NCI-H526 treated with DMSO at 0.1 percent for 48 hours (cell line): ENCODE results near the gene ARSG.
"Not testable (repeated sequence)": the region's sequence is repeated elsewhere in the genome, so short reads cannot be mapped to it uniquely, and the experiment has no call there.

Experiments
- DNase-seq: peaks from one replicate; lab custom pipeline; 2025; lab: John Stamatoyannopoulos, UW

Gene ARSG

DNA sequence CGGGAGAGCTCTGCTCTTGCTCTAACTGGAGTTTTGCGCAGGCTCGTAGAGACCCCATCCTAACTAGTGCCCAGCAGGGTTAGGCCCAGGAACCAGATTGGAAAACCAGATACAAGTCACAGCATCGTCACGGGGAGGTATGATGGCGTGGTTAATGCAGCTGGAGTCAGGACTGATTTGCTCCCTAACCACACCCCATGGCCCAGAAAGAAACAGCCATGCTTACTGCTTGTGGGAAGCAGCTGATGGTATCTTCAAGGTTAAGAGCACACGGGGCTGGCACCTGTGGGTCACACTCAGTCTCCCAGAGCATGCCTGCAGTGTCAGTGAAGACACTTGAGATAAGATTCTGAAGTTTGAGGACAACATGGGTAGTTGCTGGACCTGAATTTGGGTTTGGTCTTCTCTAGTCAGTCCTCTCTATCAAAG is 105.8 kb downstream of the ARSG start:
- DNase-seq = no peak

DNA sequence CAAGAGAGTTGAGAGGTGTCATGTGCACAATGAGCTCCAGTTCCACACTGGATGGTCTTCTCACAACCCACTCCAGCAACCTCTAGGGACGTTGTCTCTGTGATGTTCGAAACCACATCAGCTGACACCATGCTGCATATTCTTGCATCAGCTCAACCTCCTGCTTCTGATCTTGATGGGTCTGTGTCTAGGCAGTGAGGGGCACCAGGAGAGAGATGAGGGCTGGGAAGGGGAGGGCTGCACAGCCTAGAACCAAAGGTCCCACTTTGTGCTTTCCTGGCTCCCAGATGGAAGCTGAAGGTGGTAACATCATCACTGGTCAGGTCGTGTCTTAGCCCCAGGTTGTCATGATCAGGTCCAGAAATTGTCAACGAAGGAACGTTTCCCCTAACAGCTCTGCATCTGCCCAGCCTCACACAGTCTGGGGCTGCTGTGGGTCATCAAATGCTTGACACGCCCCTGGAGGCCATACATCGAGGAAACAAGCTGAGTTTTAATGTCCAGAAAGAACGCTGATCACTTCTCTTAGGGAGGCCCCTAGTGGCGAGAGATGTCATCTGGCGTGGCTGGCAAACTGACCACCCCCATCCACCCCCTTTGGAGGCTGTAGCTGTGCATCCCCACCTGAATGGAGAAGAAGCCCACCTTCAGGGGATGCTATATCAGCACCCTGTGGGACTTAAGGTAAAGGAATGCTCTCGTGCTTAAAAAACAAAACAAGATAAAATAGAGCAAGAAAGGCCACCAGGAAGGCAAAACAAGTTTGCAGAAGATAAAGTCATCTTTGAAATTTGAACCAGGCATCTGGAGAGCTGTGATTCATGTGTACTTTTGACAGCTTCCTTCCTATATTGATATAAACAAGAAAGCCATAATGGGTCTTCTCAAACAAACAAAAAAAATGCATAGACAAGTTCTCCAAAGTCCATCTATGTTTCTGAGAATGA is 107.7 kb downstream of the ARSG start:
- DNase-seq = peak; percentile 39

DNA sequence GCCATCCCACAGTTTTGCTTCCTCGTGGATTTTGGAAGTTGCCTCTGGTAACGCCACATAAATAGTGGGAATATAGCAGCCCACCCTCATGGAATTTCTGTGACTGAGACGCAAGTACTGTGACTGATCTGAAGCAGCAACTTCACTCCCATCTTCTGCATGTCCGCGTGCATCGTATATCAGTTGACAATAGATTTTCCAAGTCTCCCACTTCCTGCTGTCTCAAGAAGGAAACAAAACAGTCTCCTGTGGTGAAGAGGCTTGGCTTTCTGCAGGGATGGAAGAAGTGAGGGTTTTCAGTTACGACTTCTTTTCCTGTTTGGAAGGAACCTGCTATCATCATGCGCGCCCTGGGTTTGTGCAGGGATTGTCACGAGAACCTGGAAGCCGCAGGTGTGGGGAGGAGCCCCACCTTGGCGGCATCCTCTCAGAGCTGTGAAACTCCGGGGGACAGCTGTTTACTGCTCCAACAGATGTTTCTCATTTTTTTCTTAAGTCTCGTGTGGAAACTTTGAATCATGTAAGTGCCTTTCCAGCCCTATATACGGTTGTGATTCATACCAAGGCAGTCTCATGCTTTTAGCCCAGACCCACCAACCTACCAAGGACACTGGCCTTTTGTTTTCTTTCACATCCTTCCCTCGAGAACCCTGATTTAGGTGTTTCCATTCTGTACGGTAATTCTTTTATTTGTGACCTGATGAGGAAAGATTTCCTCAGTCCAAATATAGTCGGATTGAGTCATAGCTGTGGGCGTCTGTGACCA is 108.5 kb downstream of the ARSG start:
- DNase-seq = no peak

DNA sequence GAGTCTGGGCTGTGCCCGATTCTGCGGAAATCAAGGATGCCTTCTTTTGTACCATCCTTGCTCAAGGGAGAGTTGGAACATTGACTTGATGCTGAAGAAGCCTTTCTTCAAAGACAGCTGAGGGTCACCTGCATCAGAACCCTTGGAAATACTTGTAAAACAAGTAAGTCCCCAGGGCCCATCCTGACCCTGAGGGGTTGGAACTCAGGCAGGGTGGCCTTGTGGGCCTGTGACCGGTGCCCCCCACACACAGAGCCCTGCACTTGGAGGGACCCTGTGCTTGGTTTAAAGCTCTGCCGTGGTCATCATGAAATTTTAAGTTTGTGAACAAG is 109.1 kb downstream of the ARSG start:
- no peak for DNase-seq

DNA sequence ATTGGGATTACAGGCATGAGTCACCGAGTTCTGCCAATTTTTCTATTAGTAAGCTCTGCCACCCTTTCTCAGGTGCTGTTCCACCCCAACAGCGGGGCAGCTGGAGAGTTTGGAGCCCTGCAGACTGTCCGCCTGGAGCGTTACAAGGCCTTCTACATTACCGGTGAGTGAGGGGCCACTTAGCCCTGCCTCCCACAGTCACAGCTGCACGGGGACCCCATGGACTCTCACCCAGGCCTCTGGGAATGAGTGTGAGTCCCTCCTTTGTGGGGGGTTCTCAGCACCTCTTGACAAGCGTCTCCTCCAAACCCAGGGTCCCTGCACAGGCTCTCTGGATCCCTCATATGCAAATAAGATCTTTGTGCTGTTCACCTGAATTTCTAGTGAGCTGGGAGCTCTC is 110.0 kb downstream of the ARSG start:
- DNase-seq = no peak

DNA sequence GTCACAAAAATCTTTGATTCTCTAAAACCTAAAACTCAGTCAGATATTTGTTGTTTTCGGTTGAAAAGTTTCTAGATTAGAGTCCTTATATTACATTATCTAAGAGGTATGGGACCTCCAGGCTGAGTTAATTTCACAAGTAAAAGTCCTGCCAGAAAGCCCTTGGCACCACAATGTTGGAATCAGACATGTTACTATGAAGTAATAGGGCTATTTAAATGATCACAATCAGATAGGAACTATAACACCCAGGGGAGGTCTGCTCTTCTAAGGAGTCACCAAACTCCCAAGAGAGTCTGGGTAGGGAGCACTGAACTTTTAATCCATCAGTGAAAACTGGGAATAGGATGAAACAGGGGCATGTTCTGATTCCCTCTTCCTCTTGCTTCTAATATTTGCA is 111.8 kb downstream of the ARSG start:
- no peak for DNase-seq

DNA sequence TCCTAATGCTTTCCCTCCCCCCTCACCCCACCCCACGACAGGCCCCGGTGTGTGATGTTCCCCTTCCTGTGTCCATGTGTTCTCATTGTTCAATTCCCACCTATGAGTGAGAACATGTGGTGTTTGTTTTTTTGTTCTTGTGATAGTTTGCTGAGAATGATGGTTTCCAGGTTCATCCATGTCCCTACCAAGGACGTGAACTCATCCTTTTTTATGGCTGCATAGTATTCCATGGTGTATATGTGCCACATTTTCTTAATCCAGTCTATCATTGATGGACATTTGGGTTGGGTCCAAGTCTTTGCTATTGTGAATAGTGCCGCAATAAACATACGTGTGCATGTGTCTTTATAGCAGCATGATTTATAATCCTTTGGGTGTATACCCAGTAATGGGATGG is 112.5 kb downstream of the ARSG start:
- not testable (repeated sequence) for DNase-seq

DNA sequence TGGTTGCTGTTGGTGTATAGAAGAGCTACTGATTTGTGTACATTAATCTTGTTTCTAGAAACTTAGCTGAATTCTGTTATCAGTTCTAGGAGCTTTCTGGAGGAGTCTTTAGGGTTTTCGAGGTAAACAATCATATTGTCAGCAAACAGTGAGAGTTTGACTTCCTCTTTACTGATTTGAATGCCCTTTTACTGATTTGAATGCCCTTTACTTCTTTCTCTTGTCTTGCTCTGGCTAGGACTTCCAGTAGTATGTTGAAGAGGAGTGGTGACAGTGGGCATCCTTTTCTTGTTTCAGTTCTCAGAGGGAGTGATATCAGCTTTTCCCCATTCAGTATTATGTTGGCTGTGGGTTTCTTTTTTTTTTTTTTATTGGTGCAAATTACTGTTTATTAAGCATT is 116.4 kb downstream of the ARSG start:
- not testable (repeated sequence) for DNase-seq

DNA sequence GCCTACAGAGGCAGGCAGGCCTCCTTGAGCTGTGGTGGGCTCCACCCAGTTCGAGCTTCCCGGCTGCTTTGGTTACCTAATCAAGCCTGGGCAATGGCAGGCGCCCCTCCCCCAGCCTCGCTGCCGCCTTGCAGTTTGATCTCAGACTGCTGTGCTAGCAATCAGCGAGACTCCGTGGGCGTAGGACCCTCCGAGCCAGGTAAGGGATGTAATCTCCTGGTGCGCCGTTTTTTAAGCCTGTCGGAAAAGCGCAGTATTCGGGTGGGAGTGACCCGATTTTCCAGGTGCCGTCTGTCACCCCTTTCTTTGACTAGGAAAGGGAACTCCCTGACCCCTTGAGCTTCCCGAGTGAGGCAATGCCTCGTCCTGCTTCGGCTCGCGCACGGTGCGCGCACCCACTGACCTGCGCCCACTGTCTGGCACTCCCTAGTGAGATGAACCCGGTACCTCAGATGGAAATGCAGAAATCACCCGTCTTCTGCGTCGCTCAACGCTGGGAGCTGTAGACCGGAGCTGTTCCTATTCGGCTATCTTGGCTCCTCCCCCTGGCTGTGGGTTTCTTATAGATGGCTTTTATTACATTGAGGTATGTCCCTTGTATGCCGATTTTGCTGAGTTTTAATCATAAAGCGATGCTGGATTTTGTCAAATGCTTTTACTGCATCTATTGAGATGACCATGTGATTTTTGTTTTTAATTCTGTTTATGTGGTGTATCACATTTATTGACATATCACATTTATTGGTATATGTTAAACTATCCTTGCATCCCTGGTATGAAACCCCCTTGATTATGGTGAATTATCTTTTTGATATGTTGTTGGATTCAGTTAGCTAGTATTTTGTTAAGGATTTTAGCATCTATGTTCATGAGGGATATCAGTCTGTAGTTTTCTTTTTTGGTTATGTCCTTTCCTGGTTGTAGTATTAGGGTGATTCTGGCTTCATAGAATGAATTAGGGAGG is 122.6 kb downstream of the ARSG start:
- DNase-seq = peak; percentile 18

DNA sequence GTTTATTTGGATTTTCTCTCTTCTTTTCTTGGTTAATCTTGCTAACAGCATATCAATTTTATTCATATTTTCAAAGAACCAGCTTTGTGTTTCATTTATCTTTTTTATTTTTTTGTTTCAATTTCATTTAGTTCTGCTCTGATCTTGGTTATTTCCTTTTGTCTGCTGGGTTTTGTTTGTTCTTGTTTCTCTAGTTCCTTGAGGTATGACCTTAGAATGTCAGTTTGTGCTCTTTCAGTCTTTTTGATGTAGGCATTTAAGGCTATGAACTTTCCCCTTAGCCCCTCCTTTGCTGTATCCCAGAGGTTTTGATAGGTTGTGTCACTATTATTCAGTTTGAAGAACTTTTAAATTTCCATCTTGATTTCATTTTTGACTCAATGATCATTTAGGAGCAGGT is 123.6 kb downstream of the ARSG start:
- DNase-seq = not testable (repeated sequence)

DNA sequence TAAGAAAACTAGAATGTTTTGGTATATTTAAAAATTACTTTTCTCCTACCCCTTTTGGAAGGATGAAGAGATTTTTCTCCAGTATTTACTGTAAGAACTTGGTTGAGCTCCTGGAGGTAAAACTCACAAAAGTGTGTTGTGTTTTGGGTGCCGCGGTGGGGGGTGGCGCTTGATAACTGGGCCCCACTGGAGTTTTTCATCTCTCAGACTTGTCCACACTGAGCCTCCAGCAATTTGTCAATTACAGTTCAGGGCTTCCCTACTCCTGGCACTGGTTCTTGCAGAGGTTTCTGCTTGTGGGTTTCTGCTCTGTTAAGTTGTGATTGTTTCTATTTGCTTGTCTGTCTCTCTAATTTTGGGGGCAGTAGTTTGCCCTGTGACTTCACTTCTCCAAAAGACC is 126.0 kb downstream of the ARSG start:
- DNase-seq = no peak

DNA sequence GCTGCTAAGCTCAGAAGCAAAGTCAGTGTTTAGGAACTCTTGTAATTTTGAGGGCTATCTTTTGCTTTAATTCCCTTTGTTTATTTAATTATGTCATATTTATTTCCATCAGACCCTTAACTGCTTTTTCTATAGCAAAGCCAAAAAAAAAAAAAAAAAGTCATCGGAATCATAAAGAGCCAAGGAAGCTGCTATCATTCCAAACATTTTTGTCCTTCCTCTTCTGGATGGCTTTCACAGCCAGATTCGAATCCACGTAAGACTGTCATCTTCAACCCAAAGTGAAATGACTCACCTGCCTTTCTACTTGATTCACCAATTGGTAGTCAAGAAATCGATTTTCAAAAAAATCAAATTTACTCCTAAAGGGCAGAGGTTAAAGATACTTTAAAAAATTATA is 127.6 kb downstream of the ARSG start:
- DNase-seq = no peak

DNA sequence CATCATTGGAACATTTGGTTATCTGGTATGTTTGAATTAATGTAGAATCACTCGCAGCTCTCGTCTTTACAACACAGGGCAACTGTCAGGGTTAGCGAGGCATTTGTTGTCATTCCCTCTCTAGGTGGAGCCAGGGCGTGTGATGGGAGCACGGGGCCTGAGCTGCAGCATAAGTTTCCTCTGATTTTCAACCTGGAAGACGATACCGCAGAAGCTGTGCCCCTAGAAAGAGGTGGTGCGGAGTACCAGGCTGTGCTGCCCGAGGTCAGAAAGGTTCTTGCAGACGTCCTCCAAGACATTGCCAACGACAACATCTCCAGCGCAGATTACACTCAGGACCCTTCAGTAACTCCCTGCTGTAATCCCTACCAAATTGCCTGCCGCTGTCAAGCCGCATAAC is 128.8 kb downstream of the ARSG start:
- no peak for DNase-seq

DNA sequence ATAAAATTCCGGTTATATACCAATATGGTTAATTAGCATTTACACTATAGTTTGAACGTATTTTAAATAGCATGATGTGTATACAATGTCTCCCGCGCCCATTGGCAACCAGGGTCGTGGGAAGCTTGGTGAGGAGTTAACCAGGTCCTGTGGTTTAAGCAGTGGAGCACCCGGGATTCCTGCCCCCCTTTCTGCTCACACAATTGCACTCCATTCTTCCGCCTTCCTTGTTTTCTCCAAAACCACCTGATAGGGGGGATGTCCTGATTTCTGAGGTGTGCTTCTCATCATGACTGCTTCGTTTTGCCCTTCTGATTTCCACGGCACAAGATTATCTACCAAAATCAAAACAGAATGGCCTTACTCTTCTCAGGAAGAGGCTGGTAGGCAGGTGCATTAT is 130.2 kb downstream of the ARSG start:
- no peak for DNase-seq

DNA sequence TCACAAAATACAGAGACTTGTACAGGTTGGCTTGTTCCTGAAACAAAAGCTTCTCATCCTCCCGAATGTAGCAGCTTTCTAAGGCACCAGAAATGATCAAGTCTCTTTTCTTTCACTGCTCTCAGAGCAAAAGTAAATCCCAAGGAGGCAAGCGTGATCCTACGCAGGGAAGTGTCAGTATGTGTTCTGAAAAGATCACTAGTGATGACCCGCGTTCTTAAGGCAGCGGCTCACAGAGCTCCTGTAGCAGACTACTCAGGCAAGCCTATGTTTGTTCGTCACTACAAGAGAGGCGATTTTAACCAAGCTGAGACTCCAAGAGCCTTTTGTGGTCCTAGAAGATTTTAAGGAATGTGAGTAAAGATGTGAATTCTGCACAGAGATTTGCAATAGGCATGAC is 131.5 kb downstream of the ARSG start:
- DNase-seq = no peak

DNA sequence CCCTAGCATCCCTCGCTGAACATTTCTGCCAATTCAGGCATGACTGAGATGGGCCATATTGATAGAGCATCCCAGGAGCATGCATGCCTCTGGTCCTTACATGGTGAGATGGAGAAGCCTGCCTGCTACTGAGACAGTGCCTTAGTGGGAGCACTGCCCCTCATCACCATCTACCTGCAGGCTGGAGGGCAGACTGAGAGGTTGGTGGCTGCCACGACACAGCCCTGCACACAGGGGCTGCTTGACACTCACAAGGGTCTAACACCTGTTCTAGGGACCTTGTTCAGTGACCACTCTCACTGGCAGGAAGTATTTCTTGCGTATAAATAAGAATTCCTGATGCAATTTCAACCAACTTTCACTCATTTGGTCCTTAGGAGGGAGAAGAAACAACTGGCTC is 132.0 kb downstream of the ARSG start:
- DNase-seq = no peak

DNA sequence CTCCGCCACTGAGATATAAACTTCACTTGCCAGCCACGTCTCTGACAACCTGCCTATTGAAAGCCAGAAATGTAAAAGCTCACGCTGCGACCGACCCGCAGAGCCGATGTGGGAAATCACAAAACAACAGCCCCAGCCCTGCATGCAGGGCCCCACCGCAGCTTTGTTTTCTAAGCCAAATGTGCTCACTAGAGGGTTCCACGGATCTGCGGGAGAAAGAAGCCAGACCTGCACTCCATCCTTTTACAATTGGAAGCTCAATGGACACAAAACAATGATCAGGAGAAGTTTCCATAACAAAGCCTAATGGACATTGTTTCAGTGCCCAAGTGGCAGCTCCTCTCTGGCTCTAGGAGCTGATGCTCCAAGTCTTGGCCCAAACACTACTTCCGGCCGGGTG is 132.9 kb downstream of the ARSG start:
- DNase-seq = no peak

DNA sequence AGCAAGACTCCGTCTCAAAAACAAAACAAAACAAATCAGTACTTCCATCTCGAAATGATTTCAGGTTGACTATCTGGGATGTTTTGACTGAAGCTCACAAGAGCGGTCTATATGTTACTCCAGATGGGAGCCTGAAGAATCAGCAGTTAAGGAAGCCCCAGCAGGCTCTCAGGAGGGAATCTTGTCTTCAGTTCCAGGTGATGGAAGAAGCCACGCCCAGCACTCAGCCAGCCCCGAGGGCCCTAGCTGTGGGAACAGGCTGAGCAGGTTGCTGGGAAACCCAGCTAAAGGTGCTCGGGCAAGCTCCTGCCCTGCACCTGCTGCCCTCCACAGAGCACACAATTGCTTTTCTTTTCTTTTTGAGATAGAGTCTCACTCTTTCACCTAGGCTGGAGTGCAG is 133.6 kb downstream of the ARSG start:
- peak; percentile 59 for DNase-seq

DNA sequence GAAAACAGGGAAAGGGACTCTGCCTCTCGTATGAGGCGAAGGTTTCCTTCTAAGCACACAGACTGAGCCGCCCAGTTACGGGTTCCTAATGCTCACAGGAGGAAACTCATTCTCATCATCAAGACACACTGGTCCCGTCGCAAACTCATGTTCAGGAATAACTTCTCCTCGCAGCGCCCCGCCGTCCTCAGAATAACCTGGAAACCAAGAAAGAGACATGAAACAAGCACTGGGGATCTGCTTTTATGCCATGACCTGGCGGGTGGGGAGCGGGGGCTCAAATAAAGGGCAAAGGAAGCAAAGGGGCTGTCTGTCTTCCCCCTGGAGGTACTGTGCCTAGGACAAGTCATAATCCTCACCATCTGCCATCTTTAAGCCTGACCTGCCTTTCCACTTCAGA is 134.7 kb downstream of the ARSG start:
- DNase-seq = no peak

DNA sequence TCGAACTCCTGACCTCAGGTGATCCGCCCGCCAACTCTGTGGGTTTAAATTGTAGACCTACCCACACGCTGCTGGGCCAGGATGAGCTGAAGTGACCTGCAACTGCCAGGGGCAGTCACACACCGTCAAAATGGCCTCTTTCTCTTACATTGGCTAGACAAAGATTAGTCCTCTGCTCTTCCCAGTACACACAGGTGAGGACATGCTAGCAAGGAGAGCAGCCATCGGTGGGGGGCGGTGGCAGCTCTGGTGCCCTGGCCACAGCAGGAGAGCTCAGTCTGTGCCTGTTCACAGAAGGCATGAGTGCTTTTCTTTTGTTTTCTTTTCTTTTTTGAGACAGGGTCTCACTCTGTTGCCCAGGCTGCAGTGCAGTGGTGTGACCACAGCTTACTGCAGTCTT is 136.3 kb downstream of the ARSG start:
- DNase-seq = no peak

DNA sequence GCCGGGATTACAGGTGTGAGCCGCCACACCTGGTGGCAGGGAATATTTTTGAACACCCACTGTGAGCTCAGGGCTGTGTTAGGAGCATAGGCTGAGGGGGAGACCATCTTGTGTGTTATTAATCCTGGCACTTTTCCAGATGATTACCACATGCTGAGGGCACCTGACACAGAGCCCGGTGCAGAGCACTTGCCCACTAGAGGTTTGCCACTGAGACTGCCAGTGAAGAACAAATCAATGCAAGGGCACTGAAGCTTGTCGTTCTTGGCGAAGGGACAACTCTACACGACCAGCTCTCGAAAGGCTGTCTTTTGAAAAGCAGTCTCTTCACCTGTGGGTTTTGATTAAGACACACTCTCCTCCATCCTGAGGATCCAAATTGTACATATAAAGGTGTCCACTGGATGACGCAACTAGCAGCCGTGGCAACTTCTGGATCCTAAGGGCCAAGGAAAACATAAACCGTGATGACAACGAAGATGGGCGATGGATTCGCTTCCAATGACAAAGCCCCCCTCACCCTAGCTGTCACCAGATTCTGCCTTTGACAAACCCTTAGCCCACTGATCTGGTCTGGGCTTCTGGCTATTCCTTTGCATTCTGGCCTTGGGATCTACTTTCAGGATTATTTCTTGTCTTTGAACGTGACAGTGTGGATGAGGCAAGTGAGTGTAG is 137.3 kb downstream of the ARSG start:
- DNase-seq = no peak

DNA sequence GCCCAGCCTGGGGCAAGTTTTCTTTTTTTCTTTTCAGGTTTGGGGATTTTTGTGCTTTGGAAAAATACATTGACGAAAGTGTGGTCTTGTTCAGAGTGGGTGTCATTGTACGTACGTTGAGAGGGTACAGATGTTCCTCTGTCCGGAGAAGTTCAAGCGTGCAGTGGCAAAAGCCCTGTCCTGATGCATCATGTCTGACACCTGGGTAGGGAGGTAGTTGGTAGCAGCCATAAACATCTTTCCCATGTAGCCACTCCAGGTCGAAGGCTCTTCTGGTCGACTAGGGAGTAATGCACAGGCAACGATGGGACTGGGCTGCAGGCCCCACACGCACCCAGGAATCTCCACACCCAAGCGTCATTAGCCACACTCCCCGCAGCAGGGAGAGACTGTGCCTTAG is 138.6 kb downstream of the ARSG start:
- no peak for DNase-seq
